GM23338 (cell line): Measurements from ENCODE around the gene RRBP1.

Experiments used
- EZH2 ChIP-seq: fragments of 200-600 bp; sonication (generic); IDR thresholded peaks from one replicate; pipeline ENCODE4 v1.8.0; 2017; ENCODE audit warnings: antibody characterized with exemption, mild to moderate bottlenecking, low read depth; ENCODE audit not compliant: unreplicated experiment
- POLR2AphosphoS5 ChIP-seq: IDR thresholded peaks from 2 replicates; pipeline ENCODE4 v1.6.1; 2016; ENCODE audit warnings: antibody characterized with exemption, low read depth
- TF ChIP-seq, protein P1 (sequence below), 2 experiments: fragments of 200-600 bp in 1 of 2; sonication (generic) in 1 of 2; conservative IDR thresholded peaks; 2 replicates each; pipeline versions ENCODE4 v1.5.1 to v1.6.1; 2016 to 2017; ENCODE audit warnings: antibody characterized with exemption in 2 of 2, low read depth in 2 of 2, mild to moderate bottlenecking in 2 of 2, moderate library complexity in 1 of 2
- TF ChIP-seq, protein P2 (sequence below): IDR thresholded peaks from one replicate; pipeline ENCODE4 v1.6.1; 2018; ENCODE audit warnings: antibody characterized with exemption; ENCODE audit not compliant: unreplicated experiment

DNA sequence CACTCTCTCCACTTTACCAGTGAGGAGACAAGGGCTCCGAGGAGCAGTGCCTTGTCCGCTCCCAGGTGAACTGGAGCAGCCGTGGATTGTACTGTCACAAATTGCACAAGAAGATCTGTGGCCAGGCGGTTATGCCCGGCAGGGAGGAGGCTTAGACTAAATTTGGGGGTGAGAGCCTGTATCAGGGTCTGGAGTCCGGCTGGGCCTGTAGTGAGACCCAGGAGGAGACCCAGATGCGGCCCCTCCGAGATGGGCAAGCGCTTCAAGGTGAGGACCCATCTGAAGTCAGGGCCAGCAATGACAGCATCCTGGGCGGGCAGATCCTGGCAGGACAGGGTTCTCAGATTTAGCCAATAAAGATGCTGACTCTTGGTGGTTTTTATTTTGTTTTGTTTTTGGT, 45.3 kb upstream of the RRBP1 start:
- TF ChIP-seq, protein P1, sequence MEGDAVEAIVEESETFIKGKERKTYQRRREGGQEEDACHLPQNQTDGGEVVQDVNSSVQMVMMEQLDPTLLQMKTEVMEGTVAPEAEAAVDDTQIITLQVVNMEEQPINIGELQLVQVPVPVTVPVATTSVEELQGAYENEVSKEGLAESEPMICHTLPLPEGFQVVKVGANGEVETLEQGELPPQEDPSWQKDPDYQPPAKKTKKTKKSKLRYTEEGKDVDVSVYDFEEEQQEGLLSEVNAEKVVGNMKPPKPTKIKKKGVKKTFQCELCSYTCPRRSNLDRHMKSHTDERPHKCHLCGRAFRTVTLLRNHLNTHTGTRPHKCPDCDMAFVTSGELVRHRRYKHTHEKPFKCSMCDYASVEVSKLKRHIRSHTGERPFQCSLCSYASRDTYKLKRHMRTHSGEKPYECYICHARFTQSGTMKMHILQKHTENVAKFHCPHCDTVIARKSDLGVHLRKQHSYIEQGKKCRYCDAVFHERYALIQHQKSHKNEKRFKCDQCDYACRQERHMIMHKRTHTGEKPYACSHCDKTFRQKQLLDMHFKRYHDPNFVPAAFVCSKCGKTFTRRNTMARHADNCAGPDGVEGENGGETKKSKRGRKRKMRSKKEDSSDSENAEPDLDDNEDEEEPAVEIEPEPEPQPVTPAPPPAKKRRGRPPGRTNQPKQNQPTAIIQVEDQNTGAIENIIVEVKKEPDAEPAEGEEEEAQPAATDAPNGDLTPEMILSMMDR (conservative IDR thresholded peaks at IDR 0.05; ENCODE audit: low read depth in 2 of 2), result no peak
- TF ChIP-seq, protein P2, sequence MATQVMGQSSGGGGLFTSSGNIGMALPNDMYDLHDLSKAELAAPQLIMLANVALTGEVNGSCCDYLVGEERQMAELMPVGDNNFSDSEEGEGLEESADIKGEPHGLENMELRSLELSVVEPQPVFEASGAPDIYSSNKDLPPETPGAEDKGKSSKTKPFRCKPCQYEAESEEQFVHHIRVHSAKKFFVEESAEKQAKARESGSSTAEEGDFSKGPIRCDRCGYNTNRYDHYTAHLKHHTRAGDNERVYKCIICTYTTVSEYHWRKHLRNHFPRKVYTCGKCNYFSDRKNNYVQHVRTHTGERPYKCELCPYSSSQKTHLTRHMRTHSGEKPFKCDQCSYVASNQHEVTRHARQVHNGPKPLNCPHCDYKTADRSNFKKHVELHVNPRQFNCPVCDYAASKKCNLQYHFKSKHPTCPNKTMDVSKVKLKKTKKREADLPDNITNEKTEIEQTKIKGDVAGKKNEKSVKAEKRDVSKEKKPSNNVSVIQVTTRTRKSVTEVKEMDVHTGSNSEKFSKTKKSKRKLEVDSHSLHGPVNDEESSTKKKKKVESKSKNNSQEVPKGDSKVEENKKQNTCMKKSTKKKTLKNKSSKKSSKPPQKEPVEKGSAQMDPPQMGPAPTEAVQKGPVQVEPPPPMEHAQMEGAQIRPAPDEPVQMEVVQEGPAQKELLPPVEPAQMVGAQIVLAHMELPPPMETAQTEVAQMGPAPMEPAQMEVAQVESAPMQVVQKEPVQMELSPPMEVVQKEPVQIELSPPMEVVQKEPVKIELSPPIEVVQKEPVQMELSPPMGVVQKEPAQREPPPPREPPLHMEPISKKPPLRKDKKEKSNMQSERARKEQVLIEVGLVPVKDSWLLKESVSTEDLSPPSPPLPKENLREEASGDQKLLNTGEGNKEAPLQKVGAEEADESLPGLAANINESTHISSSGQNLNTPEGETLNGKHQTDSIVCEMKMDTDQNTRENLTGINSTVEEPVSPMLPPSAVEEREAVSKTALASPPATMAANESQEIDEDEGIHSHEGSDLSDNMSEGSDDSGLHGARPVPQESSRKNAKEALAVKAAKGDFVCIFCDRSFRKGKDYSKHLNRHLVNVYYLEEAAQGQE, result no peak
- TF ChIP-seq EZH2 (no peak), POLR2AphosphoS5 (no peak)
